ENCODE results near the gene HOXA4. TPM values are rescaled to one million over a fixed set of nuclear protein-coding genes. Genes with fewer than 3 reads are reported as not detected.

Gene HOXA4
- total RNA-seq, 1 donor: 0.72 TPM

GRCh38 chr7:27117887-27118491 lies 12.6 kb downstream of the HOXA4 start:
- no peak for TF ChIP-seq CTCF (IDR thresholded peaks at IDR 0.05; ENCODE audit: extremely low read depth, low read depth, low read length)
- Histone ChIP-seq H4K20me1 (ENCODE audit: insufficient read depth, low read length) (peaks cover 23% of the 10 kb centered on the region), H2AFZ (ENCODE audit: low read length) (no peak overlapping the region), H3K9me3 (ENCODE audit: low read depth, low read length) (no peaks in the 10 kb centered on the region), H3K4me2 (ENCODE audit: insufficient read depth, low read length) (no peak overlapping the region), H3K27ac (ENCODE audit: low read depth, low read length) (no peak overlapping the region), H3K4me3 (ENCODE audit: insufficient read depth, low read length) (no peak overlapping the region), H3K4me1 (ENCODE audit: insufficient read depth, low read length) (peaks cover 18% of the 10 kb centered on the region), H3K27me3 (ENCODE audit: insufficient read depth, low read length) (no peaks in the 10 kb centered on the region), H3K36me3 (ENCODE audit: insufficient read depth, low read length) (peaks cover 17% of the 10 kb centered on the region), H3K79me2 (ENCODE audit: insufficient read depth, low read length) (peaks cover 15% of the 10 kb centered on the region)
- DNase-seq (ENCODE audit: insufficient read length, low spot score, missing footprints): peak; percentile 1

- H3K4me1 ChIP-seq (ENCODE audit: insufficient read depth, low read length): peaks cover 25% of the 10 kb centered on the region
- peak; percentile 88 for DNase-seq (ENCODE audit: insufficient read length, low spot score, missing footprints)
- no peaks in the 10 kb centered on the region for H3K9me3 ChIP-seq (ENCODE audit: low read depth, low read length)
- no peak overlapping the region for H3K27ac ChIP-seq (ENCODE audit: low read depth, low read length)
- TF ChIP-seq CTCF (IDR thresholded peaks at IDR 0.05; ENCODE audit: extremely low read depth, low read depth, low read length): no peak
- no peak overlapping the region for H3K4me2 ChIP-seq (ENCODE audit: insufficient read depth, low read length)
- no peak overlapping the region for H3K4me3 ChIP-seq (ENCODE audit: insufficient read depth, low read length)
- H4K20me1 ChIP-seq (ENCODE audit: insufficient read depth, low read length): peaks cover 23% of the 10 kb centered on the region
- peaks cover 16% of the 10 kb centered on the region for H3K79me2 ChIP-seq (ENCODE audit: insufficient read depth, low read length)
- H2AFZ ChIP-seq (ENCODE audit: low read length): no peak overlapping the region
- H3K36me3 ChIP-seq (ENCODE audit: insufficient read depth, low read length): peaks cover 16% of the 10 kb centered on the region
- no peaks in the 10 kb centered on the region for H3K27me3 ChIP-seq (ENCODE audit: insufficient read depth, low read length)
Measured at GRCh38 chr7:27116962-27117886, 13.3 kb downstream of the HOXA4 start.

- peaks cover 18% of the 10 kb centered on the region for H4K20me1 ChIP-seq (ENCODE audit: insufficient read depth, low read length)
- peaks cover 19% of the 10 kb centered on the region for H3K79me2 ChIP-seq (ENCODE audit: insufficient read depth, low read length)
- no peak for TF ChIP-seq CTCF (IDR thresholded peaks at IDR 0.05; ENCODE audit: extremely low read depth, low read depth, low read length)
- no peak for DNase-seq (ENCODE audit: insufficient read length, low spot score, missing footprints)
- no peak overlapping the region for H2AFZ ChIP-seq (ENCODE audit: low read length)
- peaks cover 34% of the 10 kb centered on the region for H3K4me1 ChIP-seq (ENCODE audit: insufficient read depth, low read length)
- H3K27ac ChIP-seq (ENCODE audit: low read depth, low read length): no peak overlapping the region
- H3K4me3 ChIP-seq (ENCODE audit: insufficient read depth, low read length): no peak overlapping the region
- peaks cover 8% of the 10 kb centered on the region for H3K36me3 ChIP-seq (ENCODE audit: insufficient read depth, low read length)
- H3K4me2 ChIP-seq (ENCODE audit: insufficient read depth, low read length): no peak overlapping the region
- no peaks in the 10 kb centered on the region for H3K9me3 ChIP-seq (ENCODE audit: low read depth, low read length)
- no peaks in the 10 kb centered on the region for H3K27me3 ChIP-seq (ENCODE audit: insufficient read depth, low read length)
Measured at GRCh38 chr7:27116031-27116961, 14.3 kb downstream of the HOXA4 start.
